Measurements from ENCODE around the gene DMXL2.

The DMXL2 gene

GRCh38 chr15:51580982-51581381, 41.6 kb downstream of the DMXL2 start:
- Histone ChIP-seq H2AFZ (ENCODE audit: low read depth, low read length) (no peak overlapping the region), H3K79me1 (replicated peaks; ENCODE audit: low read length, poor library complexity, severe bottlenecking) (peaks cover 9% of the 10 kb centered on the region), H3K4me3 (ENCODE audit: insufficient read depth in 1 of 2, low read depth in 1 of 2, low read length in 2 of 2) (no peak overlapping the region), H3K14ac (ENCODE audit: low read length in 2 of 2) (peak overlapping the region in 1 of 2 experiments; percentile 26), H2BK120ac (ENCODE audit: low read depth, low read length) (peak overlapping the region; percentile 34), H3K18ac (ENCODE audit: low read depth in 1 of 2, low read length in 2 of 2) (peak overlapping the region in 1 of 2 experiments; percentile 56), H2BK12ac (ENCODE audit: low read length in 2 of 2) (no peak overlapping the region), H3K9me3 (ENCODE audit: control insufficient read depth, low read length) (peaks cover 6% of the 10 kb centered on the region), H2BK5ac (ENCODE audit: low read depth, low read length, poor library complexity, severe bottlenecking) (no peak overlapping the region), H3K4ac (ENCODE audit: low read depth in 1 of 2, low read length in 2 of 2) (no peak overlapping the region), H3K27me3 (ENCODE audit: control insufficient read depth in 1 of 2, insufficient read depth in 1 of 2, low read length in 2 of 2) (no peaks in the 10 kb centered on the region), H3K4me1 (ENCODE audit: control insufficient read depth, insufficient read depth, low read depth, low read length) (no peaks in the 10 kb centered on the region), H3K23ac (ENCODE audit: low read length in 2 of 2) (no peak overlapping the region), H3K4me2 (ENCODE audit: low read length, poor library complexity, severe bottlenecking) (no peak overlapping the region), H3K9ac (ENCODE audit: low read length) (no peak overlapping the region), H2AK5ac (ENCODE audit: low read length, severe bottlenecking) (no peak overlapping the region), H4K8ac (ENCODE audit: low read length) (peak overlapping the region; percentile 28), H3K27ac (ENCODE audit: low read length, poor library complexity, severe bottlenecking) (no peak overlapping the region), H2BK15ac (ENCODE audit: low read depth, poor library complexity, severe bottlenecking) (no peak overlapping the region), H4K91ac (ENCODE audit: low read length) (no peak overlapping the region), H3K36me3 (ENCODE audit: control insufficient read depth in 1 of 2, insufficient read depth in 2 of 2, low read depth in 1 of 2, low read length in 2 of 2) (no peaks in the 10 kb centered on the region)
- no peak for DNase-seq
- 76% methylated on average over 3 of the region's 4 CpGs for WGBS

- DNase-seq, result no peak
- Histone ChIP-seq H2AK5ac (ENCODE audit: low read length, severe bottlenecking) (no peak overlapping the region), H2BK120ac (ENCODE audit: low read depth, low read length) (no peak overlapping the region), H2BK5ac (ENCODE audit: low read depth, low read length, poor library complexity, severe bottlenecking) (no peak overlapping the region), H2AFZ (ENCODE audit: low read depth, low read length) (no peak overlapping the region), H3K27ac (ENCODE audit: low read length, poor library complexity, severe bottlenecking) (no peak overlapping the region), H3K4me3 (ENCODE audit: insufficient read depth in 1 of 2, low read depth in 1 of 2, low read length in 2 of 2) (no peak overlapping the region), H3K4me2 (ENCODE audit: low read length, poor library complexity, severe bottlenecking) (no peak overlapping the region), H3K14ac (ENCODE audit: low read length in 2 of 2) (no peak overlapping the region), H4K8ac (ENCODE audit: low read length) (no peak overlapping the region), H3K4me1 (ENCODE audit: control insufficient read depth, insufficient read depth, low read depth, low read length) (no peaks in the 10 kb centered on the region), H3K23ac (ENCODE audit: low read length in 2 of 2) (no peak overlapping the region), H2BK12ac (ENCODE audit: low read length in 2 of 2) (no peak overlapping the region), H3K79me1 (replicated peaks; ENCODE audit: low read length, poor library complexity, severe bottlenecking) (peaks cover 9% of the 10 kb centered on the region), H3K36me3 (ENCODE audit: control insufficient read depth in 1 of 2, insufficient read depth in 2 of 2, low read depth in 1 of 2, low read length in 2 of 2) (no peaks in the 10 kb centered on the region), H4K91ac (ENCODE audit: low read length) (no peak overlapping the region), H2BK15ac (ENCODE audit: low read depth, poor library complexity, severe bottlenecking) (no peak overlapping the region), H3K9ac (ENCODE audit: low read length) (no peak overlapping the region), H3K4ac (ENCODE audit: low read depth in 1 of 2, low read length in 2 of 2) (no peak overlapping the region), H3K27me3 (ENCODE audit: control insufficient read depth in 1 of 2, insufficient read depth in 1 of 2, low read length in 2 of 2) (no peaks in the 10 kb centered on the region), H3K18ac (ENCODE audit: low read depth in 1 of 2, low read length in 2 of 2) (no peak overlapping the region), H3K9me3 (ENCODE audit: control insufficient read depth, low read length) (peaks cover 6% of the 10 kb centered on the region)
- 86% methylated on average over 2 of the region's 2 CpGs for WGBS
Observed at GRCh38 chr15:51580385-51580784, 42.2 kb downstream of the DMXL2 start.

GRCh38 chr15:51579012-51579411, 43.6 kb downstream of the DMXL2 start:
- Histone ChIP-seq H3K36me3 (ENCODE audit: control insufficient read depth in 1 of 2, insufficient read depth in 2 of 2, low read depth in 1 of 2, low read length in 2 of 2) (no peaks in the 10 kb centered on the region), H3K27me3 (ENCODE audit: control insufficient read depth in 1 of 2, insufficient read depth in 1 of 2, low read length in 2 of 2) (no peaks in the 10 kb centered on the region), H2BK120ac (ENCODE audit: low read depth, low read length) (no peak overlapping the region), H3K9ac (ENCODE audit: low read length) (no peak overlapping the region), H2BK15ac (ENCODE audit: low read depth, poor library complexity, severe bottlenecking) (no peak overlapping the region), H2AK5ac (ENCODE audit: low read length, severe bottlenecking) (no peak overlapping the region), H3K23ac (ENCODE audit: low read length in 2 of 2) (no peak overlapping the region), H2AFZ (ENCODE audit: low read depth, low read length) (no peak overlapping the region), H4K8ac (ENCODE audit: low read length) (peak overlapping the region; percentile 17), H3K4ac (ENCODE audit: low read depth in 1 of 2, low read length in 2 of 2) (peak overlapping the region in 1 of 2 experiments; percentile 37), H3K18ac (ENCODE audit: low read depth in 1 of 2, low read length in 2 of 2) (no peak overlapping the region), H3K14ac (ENCODE audit: low read length in 2 of 2) (no peak overlapping the region), H3K27ac (ENCODE audit: low read length, poor library complexity, severe bottlenecking) (no peak overlapping the region), H3K4me2 (ENCODE audit: low read length, poor library complexity, severe bottlenecking) (no peak overlapping the region), H3K79me1 (replicated peaks; ENCODE audit: low read length, poor library complexity, severe bottlenecking) (peaks cover 9% of the 10 kb centered on the region), H2BK12ac (ENCODE audit: low read length in 2 of 2) (no peak overlapping the region), H4K91ac (ENCODE audit: low read length) (no peak overlapping the region), H3K9me3 (ENCODE audit: control insufficient read depth, low read length) (peaks cover 6% of the 10 kb centered on the region), H2BK5ac (ENCODE audit: low read depth, low read length, poor library complexity, severe bottlenecking) (no peak overlapping the region), H3K4me3 (ENCODE audit: insufficient read depth in 1 of 2, low read depth in 1 of 2, low read length in 2 of 2) (no peak overlapping the region), H3K4me1 (ENCODE audit: control insufficient read depth, insufficient read depth, low read depth, low read length) (no peaks in the 10 kb centered on the region)
- WGBS, result 100% methylated on average over 1 of the region's 2 CpGs
- DNase-seq, result no peak

- no peak overlapping the region for H3K27ac ChIP-seq (ENCODE audit: low read length, poor library complexity, severe bottlenecking)
- H3K4me3 ChIP-seq (ENCODE audit: insufficient read depth in 1 of 2, low read depth in 1 of 2, low read length in 2 of 2), result no peak overlapping the region
- peaks cover 6% of the 10 kb centered on the region for H3K9me3 ChIP-seq (ENCODE audit: control insufficient read depth, low read length)
- H3K79me1 ChIP-seq (replicated peaks; ENCODE audit: low read length, poor library complexity, severe bottlenecking), result peaks cover 11% of the 10 kb centered on the region
- no peak overlapping the region for H2BK12ac ChIP-seq (ENCODE audit: low read length in 2 of 2)
- H4K91ac ChIP-seq (ENCODE audit: low read length), result no peak overlapping the region
- peak; percentile 25 for DNase-seq
- no peak overlapping the region for H3K14ac ChIP-seq (ENCODE audit: low read length in 2 of 2)
- H3K27me3 ChIP-seq (ENCODE audit: control insufficient read depth in 1 of 2, insufficient read depth in 1 of 2, low read length in 2 of 2), result no peaks in the 10 kb centered on the region
- H3K23ac ChIP-seq (ENCODE audit: low read length in 2 of 2), result no peak overlapping the region
- no peak overlapping the region for H3K4me2 ChIP-seq (ENCODE audit: low read length, poor library complexity, severe bottlenecking)
- no peak overlapping the region for H4K8ac ChIP-seq (ENCODE audit: low read length)
- no peak overlapping the region for H2BK120ac ChIP-seq (ENCODE audit: low read depth, low read length)
- no peak overlapping the region for H2BK15ac ChIP-seq (ENCODE audit: low read depth, poor library complexity, severe bottlenecking)
- H3K9ac ChIP-seq (ENCODE audit: low read length), result no peak overlapping the region
- no peak overlapping the region for H3K18ac ChIP-seq (ENCODE audit: low read depth in 1 of 2, low read length in 2 of 2)
- H3K4me1 ChIP-seq (ENCODE audit: control insufficient read depth, insufficient read depth, low read depth, low read length), result no peaks in the 10 kb centered on the region
- H2AFZ ChIP-seq (ENCODE audit: low read depth, low read length), result no peak overlapping the region
- H3K36me3 ChIP-seq (ENCODE audit: control insufficient read depth in 1 of 2, insufficient read depth in 2 of 2, low read depth in 1 of 2, low read length in 2 of 2), result no peaks in the 10 kb centered on the region
- no peak overlapping the region for H2AK5ac ChIP-seq (ENCODE audit: low read length, severe bottlenecking)
- no peak overlapping the region for H3K4ac ChIP-seq (ENCODE audit: low read depth in 1 of 2, low read length in 2 of 2)
- no CpG with 5 or more reads among the region's 1 CpG for WGBS
- H2BK5ac ChIP-seq (ENCODE audit: low read depth, low read length, poor library complexity, severe bottlenecking), result no peak overlapping the region
Observed at GRCh38 chr15:51577636-51578304, 44.8 kb downstream of the DMXL2 start.
